Left ventricle myocardium superior (tissue), 1 donor: ENCODE data around the gene ITGB2. TPM values are rescaled to one million over a fixed set of nuclear protein-coding genes. Genes with fewer than 3 reads are reported as not detected.

Source experiments
- ATAC-seq: fragments of 200-7000 bp; cut with Tn5 transposase; one replicate; pipeline ENCODE4 v1.9.1; 2020; ENCODE audit warnings: mild to moderate bottlenecking, moderate library complexity
- DNase-seq: peaks from one replicate; pipeline ENCODE4 v3.0.0-alpha.2; 2020
- intact Hi-C: fragments of 100-400 bp; cut with micrococcal nuclease; formaldehyde crosslinking; loops from one replicate; pipeline ENCODE4 v1.11.0; 2022
- total RNA-seq: library from RNA; stranded (reverse); fragmentation: NEBNext Ultra II Directional; extraction: Animal tissue kit (Norgen Biotek cat#: 25700); gene quantifications from one replicate; pipeline ENCODE4 v1.2.1, GENCODE V29; 2021
- donor health status: DM: no; HTN: yes; CAD: no; lungs with severe emphysema.

Gene ITGB2
- total RNA-seq, 1 donor from 2014 or later = 26.5 TPM

GRCh38 chr21:44846485-44847260 is 74.0 kb downstream of the ITGB2 start:
- DNase-seq = peak; percentile 65
- ATAC-seq = peak; percentile 43
- intact Hi-C loops = no loop called here

- DNase-seq (no peak), ATAC-seq (no peak)
- intact Hi-C loops = no loop called here
These were observed 74.5 kb downstream of the ITGB2 start for GRCh38 chr21:44846224-44846484.

GRCh38 chr21:44845418-44846223 is 75.1 kb downstream of the ITGB2 start:
- ATAC-seq (peak; percentile 80), DNase-seq (peak; percentile 86)
- intact Hi-C loops = no loop called here

GRCh38 chr21:44844256-44844655 is 76.4 kb downstream of the ITGB2 start:
- no peak for DNase-seq
- ATAC-seq = no peak
- intact Hi-C loops = no loop called here

GRCh38 chr21:44842721-44843445 is 77.8 kb downstream of the ITGB2 start:
- intact Hi-C loops = no loop called here
- DNase-seq = no peak
- no peak for ATAC-seq

GRCh38 chr21:44842087-44842486 is 78.6 kb downstream of the ITGB2 start:
- intact Hi-C loops = no loop called here
- ATAC-seq = no peak
- no peak for DNase-seq

- intact Hi-C loops = no loop called here
- ATAC-seq = no peak
- no peak for DNase-seq
These were observed 79.9 kb downstream of the ITGB2 start for GRCh38 chr21:44840771-44841170.

GRCh38 chr21:44838951-44839350 is 81.7 kb downstream of the ITGB2 start:
- ATAC-seq (no peak), DNase-seq (no peak)
- intact Hi-C loops = no loop called here

- intact Hi-C loops = no loop called here
- no peak for DNase-seq
- no peak for ATAC-seq
These were observed 82.4 kb downstream of the ITGB2 start for GRCh38 chr21:44838039-44838895.

GRCh38 chr21:44837537-44837936 is 83.2 kb downstream of the ITGB2 start:
- intact Hi-C loops = no loop called here
- DNase-seq = no peak
- no peak for ATAC-seq

- ATAC-seq (peak; percentile 71), DNase-seq (peak; percentile 46)
- intact Hi-C loops = no loop called here
These were observed 83.8 kb downstream of the ITGB2 start for GRCh38 chr21:44836666-44837471.

- DNase-seq (no peak), ATAC-seq (no peak)
These were observed 84.4 kb downstream of the ITGB2 start for GRCh38 chr21:44836349-44836665.

More at GRCh38 chr21:44836349-44836665, 84.4 kb downstream of the ITGB2 start:
- intact Hi-C loops = no loop called here

Other genes with a start within 250 kb of the ITGB2 start
- not detected for gene KRTAP12-1, start 238.7 kb downstream of the ITGB2 start, total RNA-seq
- gene KRTAP10-12, start 223.7 kb downstream of the ITGB2 start, total RNA-seq = not detected
- gene TSPEAR, start 209.3 kb downstream of the ITGB2 start, total RNA-seq = 2.7 TPM
- 70.0 TPM for gene UBE2G2, start 119.1 kb downstream of the ITGB2 start, total RNA-seq
- gene SUMO3, start 102.8 kb downstream of the ITGB2 start, total RNA-seq = 72.2 TPM
- 143 TPM for gene PTTG1IP, start 47.2 kb downstream of the ITGB2 start, total RNA-seq
- 69.9 TPM for gene SLX9, start 19.1 kb upstream of the ITGB2 start, total RNA-seq
- gene ADARB1, start 153.7 kb upstream of the ITGB2 start, total RNA-seq = 13.6 TPM